HG02938 (cell line): ENCODE measurements around the gene EPHB3.
"Not testable (repeated sequence)": the region's sequence is repeated elsewhere in the genome, so short reads cannot be mapped to it uniquely, and the experiment has no call there.

Experiments
- ATAC-seq: cut with Tn5 transposase; IDR thresholded peaks from one replicate; pipeline ENCODE4 v1.9.1; 2021; ENCODE audit warnings: mild to moderate bottlenecking, moderate library complexity; ENCODE audit not compliant: unreplicated experiment

EPHB3 gene

DNA sequence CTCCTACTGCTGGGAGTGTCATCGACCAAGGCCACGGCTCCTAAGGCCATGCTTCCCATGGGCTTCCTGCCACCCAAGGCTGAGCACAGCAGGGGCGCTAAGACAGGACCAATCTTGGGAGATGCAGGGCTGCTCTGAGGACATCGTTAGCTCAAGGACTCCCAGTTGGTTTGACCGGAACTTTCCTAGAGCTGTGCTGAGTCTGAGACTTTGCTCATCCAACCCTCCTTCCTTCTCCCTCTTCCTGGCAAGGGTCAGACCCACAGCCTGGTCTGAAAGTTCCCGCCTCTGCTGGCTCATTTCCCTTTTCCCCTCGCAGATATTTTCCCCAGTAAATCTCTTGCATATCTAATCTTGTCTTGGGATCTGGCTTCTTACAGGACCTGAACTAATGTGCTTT lies 57.2 kb downstream of the EPHB3 start:
- ATAC-seq = no peak

DNA sequence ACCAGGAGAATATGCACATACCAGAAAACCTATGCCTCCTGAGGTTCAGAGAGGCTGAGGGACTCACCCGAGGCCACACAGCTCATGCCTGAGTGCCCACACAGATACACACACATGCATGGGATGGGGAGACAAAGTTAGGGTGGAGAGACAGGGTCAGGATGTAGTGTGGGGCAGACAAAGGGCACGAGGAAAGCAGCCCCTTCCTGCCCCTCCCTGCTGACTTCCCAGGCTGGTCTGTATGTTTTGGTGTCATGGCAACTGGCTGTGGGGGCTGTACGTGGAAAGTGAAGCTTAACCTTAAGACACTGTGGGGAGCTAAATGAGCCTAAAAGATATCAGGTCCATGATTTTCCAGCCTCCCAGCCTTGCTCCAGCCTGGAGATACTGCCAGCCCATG lies 57.8 kb downstream of the EPHB3 start:
- ATAC-seq = no peak

DNA sequence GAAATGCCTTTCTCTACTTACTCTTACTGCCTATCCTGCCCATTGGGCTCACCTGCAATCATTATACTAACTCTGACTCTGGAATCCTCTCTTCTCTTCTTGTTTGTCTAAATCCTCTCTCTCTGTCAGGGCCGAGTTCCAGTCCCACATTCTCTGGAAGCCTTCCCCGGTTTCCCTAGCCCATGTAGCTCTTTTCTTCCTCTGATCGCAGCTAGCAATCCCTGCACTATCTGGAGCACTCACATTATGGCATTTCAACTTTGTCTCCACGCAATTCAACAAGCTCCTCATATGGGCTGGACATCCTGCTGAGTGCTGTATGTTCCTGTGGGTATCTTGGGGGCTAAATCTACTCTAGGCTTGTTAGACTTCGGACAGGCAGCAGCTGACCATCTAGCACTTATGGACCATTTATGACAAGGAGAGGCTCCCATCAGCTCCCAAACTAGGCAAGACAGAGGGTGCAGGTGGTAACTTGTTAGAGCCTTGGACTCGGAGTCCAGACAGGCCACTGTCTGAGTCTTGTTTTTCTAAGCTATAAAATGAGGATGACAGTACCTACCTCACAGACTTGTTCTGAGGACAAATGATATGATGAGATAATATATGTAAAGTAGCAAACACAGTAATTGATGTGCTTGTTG lies 58.3 kb downstream of the EPHB3 start:
- ATAC-seq = no peak

DNA sequence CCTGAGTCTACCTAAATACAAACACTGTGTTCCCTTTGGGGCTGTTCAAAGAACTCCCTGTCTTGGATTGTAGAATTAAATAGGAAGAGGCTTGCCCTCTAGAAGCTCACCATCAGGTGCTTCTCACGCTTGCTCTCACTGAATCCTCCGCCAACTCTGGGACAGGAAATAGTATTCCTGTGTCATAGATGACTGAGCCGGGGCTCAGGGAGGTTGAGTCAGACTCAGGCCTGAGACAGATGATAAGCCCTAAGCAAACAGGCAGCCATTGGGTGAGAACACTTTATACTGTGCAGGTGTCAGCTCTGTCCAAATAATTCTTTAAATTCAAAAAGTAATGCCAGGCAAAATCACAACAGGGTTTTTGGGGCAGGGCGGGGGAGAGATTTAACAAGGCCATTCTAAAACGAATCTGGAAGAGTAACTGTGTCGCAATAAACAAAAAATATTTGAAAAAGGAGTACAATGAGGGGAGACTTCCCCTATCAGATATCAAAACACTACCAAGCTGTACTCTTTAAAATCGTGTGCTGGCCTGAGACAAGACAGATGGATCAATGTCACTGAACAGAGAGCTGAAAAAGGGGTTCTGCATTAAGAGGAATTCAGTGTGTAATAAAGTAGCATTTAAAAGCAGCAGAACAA lies 59.0 kb downstream of the EPHB3 start:
- no peak for ATAC-seq

DNA sequence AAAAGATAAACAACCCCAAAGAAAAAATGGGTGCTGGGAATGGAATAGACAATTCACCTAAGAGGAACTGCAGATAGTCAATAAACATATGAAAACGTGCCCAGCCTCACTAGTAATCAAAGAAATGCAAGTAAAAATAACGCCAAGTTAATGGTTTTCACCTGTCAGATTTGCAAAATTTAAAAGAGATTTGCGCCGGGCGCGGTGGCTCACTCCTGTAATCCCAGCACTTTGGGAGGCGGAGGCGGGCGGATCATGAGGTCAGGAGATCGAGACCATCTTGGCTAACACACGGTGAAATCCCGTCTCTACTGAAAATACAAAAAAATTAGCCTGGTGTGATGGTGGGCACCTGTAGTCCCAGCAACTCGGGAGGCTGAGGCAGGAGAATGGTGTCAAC lies 60.6 kb downstream of the EPHB3 start:
- ATAC-seq = not testable (repeated sequence)

DNA sequence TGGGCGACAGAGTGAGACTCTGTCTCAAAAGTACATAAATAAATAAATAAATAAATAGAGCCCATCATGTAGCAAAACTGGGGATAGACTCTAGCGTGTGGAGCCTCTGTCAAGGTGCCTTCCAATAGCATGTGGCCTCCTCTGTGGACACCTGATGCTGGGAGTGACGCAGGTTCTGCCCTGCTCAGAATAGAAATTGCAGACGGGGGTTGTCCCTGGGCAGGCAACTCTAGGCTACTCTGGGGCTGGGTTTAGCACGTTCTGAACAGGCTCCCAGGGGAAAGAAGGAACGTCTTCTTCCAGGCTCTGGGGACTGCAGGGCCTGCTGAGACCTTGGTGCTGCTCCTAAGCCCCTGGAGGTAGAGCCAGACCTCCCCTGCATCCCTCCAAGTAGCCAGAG lies 65.3 kb downstream of the EPHB3 start:
- no peak for ATAC-seq

DNA sequence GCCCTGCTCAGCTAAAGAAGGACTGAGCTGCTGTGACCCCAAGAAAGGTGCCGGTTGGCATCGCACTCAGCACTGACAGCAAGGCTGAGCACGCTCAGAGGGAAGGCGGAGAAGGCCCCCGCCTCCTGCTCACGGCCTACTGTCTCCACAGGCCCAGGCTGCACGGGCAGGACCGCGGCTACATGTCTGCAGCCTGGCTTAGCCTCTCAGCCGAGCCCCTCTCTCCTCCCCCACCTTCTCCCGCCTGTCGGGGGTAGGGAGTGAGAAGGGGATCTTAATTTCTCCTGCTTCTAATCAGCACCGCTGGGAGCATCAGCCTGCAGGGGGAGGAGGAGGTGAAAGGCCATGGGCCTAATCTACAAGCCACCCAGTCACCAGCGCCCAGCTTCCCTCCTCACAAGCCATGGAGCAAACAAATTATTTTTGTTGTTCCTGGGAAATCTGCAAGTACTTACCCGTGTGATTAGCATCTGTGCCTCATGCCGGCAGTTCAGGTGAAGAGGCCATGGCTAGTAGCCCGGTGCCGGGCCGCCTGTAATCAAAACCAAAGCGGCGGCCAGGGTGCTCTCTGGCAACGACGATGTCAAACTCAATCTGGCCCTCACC lies 68.1 kb downstream of the EPHB3 start:
- no peak for ATAC-seq

DNA sequence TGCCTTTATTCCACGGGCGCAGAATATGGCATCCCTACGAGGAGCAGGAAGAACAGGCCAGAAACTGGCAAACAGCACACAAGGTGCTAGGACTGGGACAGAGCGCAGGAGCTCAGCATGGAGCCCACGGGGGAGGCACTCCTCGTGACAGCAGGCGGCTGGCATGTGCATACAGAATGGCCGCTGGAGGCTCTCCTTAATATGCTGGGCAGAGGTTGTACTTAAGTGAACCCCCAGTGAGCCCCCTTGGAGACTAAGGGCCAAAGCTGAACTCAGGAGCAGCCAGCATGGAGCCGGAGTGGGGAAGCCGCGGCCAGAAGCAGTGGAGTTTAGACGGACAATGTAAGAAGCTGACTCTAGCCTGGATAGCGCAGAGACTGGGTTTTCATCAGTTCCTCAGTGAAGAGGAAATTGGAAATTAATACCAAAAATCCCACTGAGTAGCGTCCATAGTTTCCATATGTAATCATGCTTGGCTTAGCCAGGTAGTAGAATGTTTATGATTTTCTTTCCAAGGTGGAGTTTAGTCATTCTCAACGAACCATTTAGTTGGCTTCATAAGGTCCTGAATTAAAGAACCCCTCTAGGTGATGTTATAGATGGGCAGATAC lies 69.4 kb downstream of the EPHB3 start:
- ATAC-seq = no peak

DNA sequence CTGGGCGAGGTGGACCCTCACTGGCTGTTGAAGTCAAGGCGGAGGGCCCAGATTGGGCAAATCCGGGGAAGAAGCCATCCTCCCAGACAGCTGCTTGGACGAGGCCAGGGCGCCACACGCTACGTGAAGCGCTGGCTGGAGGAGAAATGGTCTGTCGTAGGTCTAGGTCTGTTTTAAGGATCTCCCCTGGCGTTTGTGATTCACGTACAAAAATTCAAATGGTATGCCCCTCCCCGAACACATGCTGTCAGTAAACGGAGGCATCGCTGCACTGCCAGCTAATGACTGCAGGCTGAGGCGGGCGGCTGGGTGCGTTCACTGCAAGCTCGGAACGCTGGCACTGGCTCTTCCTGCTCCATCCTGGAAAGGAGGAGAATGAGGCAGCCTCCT lies 69.9 kb downstream of the EPHB3 start:
- no peak for ATAC-seq
